ENCODE results near the gene DOLPP1. TPM values are rescaled to one million over a fixed set of nuclear protein-coding genes. Genes with fewer than 3 reads are reported as not detected.
A peak's percentile ranks its signal among the peaks of the same experiment; 100 is the strongest.
"Not testable (repeated sequence)": the region's sequence is repeated elsewhere in the genome, so short reads cannot be mapped to it uniquely, and the experiment has no call there.

DOLPP1 gene, protein sequence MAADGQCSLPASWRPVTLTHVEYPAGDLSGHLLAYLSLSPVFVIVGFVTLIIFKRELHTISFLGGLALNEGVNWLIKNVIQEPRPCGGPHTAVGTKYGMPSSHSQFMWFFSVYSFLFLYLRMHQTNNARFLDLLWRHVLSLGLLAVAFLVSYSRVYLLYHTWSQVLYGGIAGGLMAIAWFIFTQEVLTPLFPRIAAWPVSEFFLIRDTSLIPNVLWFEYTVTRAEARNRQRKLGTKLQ
- 39.0 and 42.7 TPM in 2 replicates for total RNA-seq (2014; rRNA removed; shearing (Covaris generic))

DNA sequence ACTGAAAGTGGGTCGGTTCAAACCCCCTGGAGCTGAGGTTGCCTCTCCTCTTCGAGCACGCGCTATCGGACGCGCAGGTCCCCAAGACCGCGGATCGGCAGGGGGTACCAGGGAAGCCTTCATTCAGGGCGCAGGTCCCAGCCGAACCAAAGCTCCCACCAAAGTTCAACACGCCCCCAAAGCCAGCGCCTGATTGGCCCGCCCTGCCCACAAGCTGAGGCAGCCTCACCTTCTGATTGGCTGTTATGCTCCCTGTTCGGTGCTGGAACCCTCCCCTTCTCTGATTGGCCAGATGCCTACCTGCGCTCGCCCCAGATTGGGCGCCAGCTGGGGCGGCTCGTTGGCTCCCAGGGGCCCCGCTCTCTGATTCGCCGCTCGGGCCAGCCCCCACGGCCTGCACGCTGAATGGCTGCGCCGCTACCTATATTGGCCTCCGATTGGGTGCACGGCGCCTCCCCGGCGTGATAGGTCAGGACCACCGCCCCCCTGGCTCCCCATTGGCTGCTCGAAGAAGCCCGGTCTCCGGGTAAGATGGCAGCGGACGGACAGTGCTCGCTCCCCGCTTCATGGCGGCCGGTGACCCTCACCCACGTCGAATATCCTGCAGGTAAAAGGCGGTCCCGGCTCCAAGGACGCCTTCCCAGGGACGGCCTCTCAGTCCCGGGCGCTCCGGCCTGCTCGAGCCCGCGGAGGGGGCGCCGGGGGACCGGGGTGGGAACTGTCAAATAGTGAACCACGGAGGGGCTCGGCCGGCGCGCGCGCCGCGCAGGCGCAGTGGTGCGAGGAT is at the start of gene DOLPP1:
TSS of gene DOLPP1 (plus strand) at position 511 of the 787 bp plus-strand sequence. CDS start at position 532, 21 bp downstream.
- H3K9me3 ChIP-seq (replicated peaks) = no peaks in the 10 kb centered on the region
- no peaks in the 10 kb centered on the region for H3K27me3 ChIP-seq
- 0 out of 2 replicates have a peak, but pooled peaks cover 3% of the 10 kb centered on the region for H3K4me1 ChIP-seq
- H3K27ac ChIP-seq = peak within 1 kb of the TSS; percentile 55
- DNase-seq = peak; percentile 100
- H3K4me3 ChIP-seq = peak within 1 kb of the TSS; percentile 85
- H3K36me3 ChIP-seq = peaks cover 9% of the 10 kb centered on the region

DNA sequence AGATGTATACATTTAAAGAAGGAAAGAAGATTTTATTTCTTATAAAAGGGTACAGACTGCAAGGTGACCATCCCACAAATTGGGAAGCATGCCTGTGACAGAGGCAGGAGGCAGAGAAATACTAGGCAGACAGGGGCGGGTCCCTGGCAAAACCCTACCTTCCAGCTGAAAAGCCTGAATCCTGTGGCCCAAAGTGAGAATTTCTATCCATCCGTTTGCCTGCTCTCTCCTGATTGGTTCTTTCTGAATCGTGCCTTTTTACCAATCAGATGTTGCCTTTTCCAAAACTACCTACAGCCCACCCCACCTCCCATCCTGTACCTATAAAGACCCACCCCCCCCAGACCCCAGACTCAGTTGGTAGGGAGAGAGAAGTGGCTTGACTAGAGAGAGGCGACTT is 49.4 kb upstream of the DOLPP1 start:
- Histone ChIP-seq H3K4me3 (no peak overlapping the region), H3K27ac (no peak overlapping the region), H3K36me3 (no peaks in the 10 kb centered on the region), H3K9me3 (replicated peaks) (no peaks in the 10 kb centered on the region), H3K27me3 (no peaks in the 10 kb centered on the region), H3K4me1 (peaks cover 14% of the 10 kb centered on the region)
- DNase-seq = no peak

DNA sequence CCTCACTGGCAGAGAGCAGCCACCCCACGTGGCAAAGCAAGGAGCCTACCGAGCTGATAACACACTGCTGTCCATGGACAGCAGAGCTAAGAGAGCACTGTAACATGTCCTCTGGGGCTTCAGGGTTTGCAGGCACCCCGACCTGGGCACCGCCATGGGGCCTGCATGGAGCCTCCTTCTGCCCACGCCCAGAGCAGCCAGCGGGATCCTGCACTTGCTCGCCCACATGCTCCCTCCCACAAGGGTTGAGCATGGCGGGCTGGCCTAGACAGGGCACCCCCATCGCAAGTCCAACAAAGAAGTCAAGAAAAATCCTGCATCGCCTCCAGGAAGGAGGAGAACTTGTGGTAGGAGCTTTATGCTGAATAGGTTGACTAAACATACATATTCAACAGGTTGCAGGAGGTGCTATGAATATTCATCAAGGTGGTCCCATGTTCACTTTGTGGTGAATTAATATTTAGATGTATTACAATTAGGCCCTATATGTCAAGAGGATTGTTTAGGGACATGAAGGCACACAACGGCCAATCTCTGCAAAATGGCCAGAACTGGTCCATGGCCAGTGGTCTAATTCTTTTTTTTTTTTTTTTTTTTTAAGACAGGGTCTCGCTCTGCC is 48.3 kb upstream of the DOLPP1 start:
- Histone ChIP-seq H3K36me3 (no peaks in the 10 kb centered on the region), H3K4me3 (no peak overlapping the region), H3K4me1 (peaks cover 4% of the 10 kb centered on the region; the same call in 1 of the 2 replicates), H3K27ac (no peak overlapping the region), H3K27me3 (no peaks in the 10 kb centered on the region), H3K9me3 (replicated peaks) (no peaks in the 10 kb centered on the region)
- no peak for DNase-seq

DNA sequence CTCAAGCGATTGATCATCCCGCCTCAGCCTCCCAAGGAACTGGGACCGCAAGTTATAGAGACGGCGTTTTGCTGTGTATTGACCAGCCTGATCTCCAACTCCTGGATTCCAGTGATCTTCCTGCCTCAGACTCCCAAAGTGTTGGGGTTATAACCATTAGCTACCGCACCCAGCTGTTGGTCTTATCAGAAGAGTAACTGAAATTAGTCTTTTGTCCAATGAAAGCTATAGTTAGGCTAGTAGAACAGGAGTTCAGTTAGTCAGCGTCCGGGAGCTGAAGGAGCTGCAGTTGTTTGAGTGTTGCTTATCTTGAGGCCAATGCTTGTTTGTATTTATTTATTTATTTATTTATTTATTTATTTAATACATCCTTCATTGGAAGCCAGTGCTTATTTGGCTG is 47.7 kb upstream of the DOLPP1 start:
- H3K27me3 ChIP-seq = no peaks in the 10 kb centered on the region
- H3K4me1 ChIP-seq = peaks cover 4% of the 10 kb centered on the region; the same call in 1 of the 2 replicates
- no peak overlapping the region for H3K27ac ChIP-seq
- H3K36me3 ChIP-seq = no peaks in the 10 kb centered on the region
- H3K4me3 ChIP-seq = no peak overlapping the region
- no peak for DNase-seq
- no peaks in the 10 kb centered on the region for H3K9me3 ChIP-seq (replicated peaks)

DNA sequence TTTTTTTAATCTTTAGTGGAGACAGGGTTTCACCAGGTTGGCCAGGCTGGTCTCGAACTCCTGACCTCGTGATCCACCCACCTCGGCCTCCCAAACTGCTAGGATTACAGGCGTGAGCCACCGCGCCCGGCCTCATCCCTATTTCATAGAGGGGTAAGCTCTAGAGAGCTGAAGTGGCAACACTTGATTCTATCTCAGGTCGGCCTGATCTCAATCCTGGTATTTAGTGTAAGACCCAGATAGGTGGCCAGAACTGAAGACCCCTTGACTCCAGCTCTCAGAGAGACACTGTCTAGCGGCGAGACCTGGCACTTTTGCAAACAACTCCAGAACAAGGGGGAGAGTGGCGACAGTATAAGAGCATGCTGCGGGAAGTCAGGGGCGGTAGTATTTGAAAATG is 45.1 kb upstream of the DOLPP1 start:
- peak overlapping the region; percentile 46 for H3K27ac ChIP-seq

DNA sequence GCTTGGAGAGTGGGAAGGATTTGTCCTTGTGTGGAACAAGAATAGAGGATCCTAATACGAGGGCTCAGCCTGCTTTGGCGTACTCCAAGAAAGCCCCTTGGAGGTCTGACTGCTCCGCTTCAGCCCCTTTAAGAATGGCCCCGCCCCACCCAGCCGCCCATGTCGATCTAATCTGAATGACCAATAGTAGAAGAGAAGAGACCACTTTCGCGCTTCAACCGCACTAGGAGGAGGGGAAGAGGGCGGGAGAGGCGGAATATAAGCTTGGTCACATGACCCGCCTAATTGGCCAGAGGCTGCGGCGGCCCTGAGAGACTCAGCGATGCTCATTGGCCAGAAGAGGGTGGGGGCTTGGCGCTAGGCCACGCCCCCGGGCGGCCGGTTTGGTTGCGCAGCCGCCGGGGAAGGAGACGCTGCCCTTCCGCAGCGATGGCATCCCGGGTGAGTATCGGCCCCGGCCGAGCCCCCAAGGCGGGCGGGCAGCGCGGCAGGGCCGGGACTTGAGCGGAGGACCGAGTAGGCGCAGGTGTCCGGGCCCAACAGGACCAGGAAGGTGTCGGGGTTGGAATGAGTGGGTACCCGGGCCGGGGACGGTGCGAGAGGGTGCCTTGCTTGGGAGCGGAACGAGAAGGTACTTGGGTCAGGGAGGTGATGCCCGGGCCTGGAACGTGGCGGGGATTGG is 44.5 kb upstream of the DOLPP1 start, which contains the start of gene MIGA2:
TSS of gene MIGA2 (plus strand) at position 386 of the 682 bp plus-strand sequence. CDS start 3,969 bp downstream, outside the sequence.
- Histone ChIP-seq H3K4me3 (peak within 1 kb of the TSS; percentile 89), H3K27ac (peak within 1 kb of the TSS; percentile 46)
- DNase-seq = peak; percentile 100

More for the DNA sequence above, 45.1 kb upstream of the DOLPP1 start:
- not testable (repeated sequence) for H3K27me3 ChIP-seq; DNase-seq; H3K4me1 ChIP-seq; H3K36me3 ChIP-seq; H3K9me3 ChIP-seq (replicated peaks)
- H3K4me3 ChIP-seq = peak overlapping the region; percentile 89

DNA sequence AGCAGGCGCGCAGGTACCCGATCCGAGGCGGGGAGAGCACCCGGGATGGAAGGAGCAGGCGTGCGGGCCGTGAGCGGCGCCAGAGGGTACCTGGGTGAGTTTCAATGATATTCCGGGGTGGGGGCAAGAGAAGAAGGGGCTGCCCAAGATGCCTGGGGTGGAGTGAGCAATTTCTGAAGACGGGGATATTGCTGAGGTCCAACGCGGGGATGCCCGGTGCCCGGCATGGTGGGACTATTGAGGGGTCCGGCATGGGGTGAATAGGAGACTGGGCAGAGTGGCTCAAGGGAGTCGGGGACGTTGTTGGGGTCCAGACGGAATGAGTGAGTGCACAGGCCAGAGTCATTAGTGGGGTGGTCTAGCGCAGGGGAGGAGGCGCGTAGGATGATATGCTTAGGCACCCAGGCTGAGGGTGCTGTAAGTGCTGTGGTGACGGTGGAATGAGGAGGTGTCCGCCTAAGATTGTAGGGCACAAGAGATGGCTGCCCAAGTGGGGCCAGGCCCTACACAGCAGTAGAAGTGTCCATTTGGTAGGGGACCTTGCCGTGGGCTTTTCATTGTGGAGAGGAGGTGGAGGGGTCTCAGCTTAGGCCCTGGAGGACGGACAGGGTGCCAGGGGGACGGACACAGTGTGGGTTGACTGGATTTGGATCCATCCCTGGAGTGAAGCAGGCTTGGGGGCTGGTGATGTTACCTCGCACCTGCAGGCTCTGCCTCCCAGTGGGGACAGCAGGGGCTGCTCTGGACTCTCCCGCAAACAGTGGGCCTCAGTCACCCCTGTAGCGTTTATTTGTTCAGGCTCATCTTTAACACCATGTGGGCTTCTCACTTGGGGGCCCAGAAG is 43.8 kb upstream of the DOLPP1 start:
- H3K9me3 ChIP-seq (replicated peaks) = no peaks in the 10 kb centered on the region
- no peak for DNase-seq
- H3K27me3 ChIP-seq = no peaks in the 10 kb centered on the region
- peak overlapping the region; percentile 89 for H3K4me3 ChIP-seq
- no peak overlapping the region; the same call in 1 of the 2 replicates for H3K27ac ChIP-seq
- peaks cover 9% of the 10 kb centered on the region for H3K36me3 ChIP-seq
- H3K4me1 ChIP-seq = no peaks in the 10 kb centered on the region

More for the DNA sequence above, 44.5 kb upstream of the DOLPP1 start, which contains the start of gene MIGA2:
- Histone ChIP-seq H3K4me1 (no peaks in the 10 kb centered on the region), H3K36me3 (peaks cover 1% of the 10 kb centered on the region; the same call in 1 of the 2 replicates), H3K9me3 (replicated peaks) (no peaks in the 10 kb centered on the region), H3K27me3 (no peaks in the 10 kb centered on the region)

DNA sequence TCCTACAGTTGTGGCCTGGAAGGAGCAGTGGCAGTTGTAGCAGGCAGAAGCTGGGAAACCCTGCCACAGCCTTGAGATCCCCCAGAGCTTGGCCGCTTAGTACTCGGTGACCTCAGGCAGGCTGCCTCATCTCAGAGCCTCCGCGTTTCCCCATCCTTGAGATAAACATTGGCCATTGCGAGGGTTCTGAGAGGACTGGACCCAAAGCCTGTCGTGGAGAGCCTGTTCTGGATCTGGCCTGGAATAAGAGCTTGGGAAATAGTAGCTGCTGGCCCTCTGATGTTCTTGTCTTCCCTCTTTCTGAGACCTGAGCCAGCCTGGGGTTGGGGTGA is 43.2 kb upstream of the DOLPP1 start:
- Histone ChIP-seq H3K36me3 (peaks cover 10% of the 10 kb centered on the region), H3K27me3 (no peaks in the 10 kb centered on the region), H3K4me1 (no peaks in the 10 kb centered on the region), H3K27ac (no peak overlapping the region), H3K9me3 (replicated peaks) (no peaks in the 10 kb centered on the region), H3K4me3 (peak overlapping the region; percentile 89; the same call in 1 of the 2 replicates)
- DNase-seq = no peak

DNA sequence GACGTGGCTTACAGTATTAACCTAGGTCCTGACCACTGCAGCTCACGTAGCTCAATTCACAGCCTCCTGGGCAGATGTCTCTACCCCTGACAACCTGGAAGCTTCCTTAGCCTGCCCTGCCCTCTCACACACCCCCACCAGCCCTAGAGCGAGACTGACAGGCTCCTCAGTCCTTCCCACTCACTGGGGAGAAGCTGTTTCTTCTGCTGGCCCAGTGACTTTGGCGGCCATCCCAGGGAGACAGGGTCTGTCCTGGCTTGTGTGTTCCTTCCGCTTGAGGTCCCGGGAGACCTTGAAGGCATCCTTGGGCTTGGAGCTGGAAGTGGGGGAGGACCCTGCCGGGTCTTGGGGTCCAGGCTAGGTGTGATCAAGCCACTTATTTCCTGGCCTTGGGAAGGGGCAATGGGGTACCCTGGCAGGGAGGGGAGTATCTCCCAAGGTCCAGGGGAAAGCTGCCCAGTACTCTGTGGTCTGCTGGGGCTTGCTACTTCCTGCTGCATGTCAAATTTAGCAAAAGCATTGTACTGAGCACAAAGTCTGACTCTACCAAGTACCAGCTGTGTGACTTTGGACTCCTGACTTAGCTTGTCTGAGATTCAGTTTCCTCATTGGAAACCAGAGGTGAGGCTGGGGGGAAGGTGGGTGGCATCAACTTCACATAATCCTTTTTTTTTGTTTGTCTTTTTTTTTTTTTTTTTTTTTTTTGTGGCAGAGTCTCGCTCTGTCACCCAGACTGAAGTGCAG is 42.6 kb upstream of the DOLPP1 start:
- Histone ChIP-seq H3K36me3 (peaks cover 10% of the 10 kb centered on the region), H3K27me3 (no peaks in the 10 kb centered on the region), H3K4me3 (no peak overlapping the region), H3K4me1 (no peaks in the 10 kb centered on the region), H3K9me3 (replicated peaks) (no peaks in the 10 kb centered on the region), H3K27ac (no peak overlapping the region)
- DNase-seq = no peak

DNA sequence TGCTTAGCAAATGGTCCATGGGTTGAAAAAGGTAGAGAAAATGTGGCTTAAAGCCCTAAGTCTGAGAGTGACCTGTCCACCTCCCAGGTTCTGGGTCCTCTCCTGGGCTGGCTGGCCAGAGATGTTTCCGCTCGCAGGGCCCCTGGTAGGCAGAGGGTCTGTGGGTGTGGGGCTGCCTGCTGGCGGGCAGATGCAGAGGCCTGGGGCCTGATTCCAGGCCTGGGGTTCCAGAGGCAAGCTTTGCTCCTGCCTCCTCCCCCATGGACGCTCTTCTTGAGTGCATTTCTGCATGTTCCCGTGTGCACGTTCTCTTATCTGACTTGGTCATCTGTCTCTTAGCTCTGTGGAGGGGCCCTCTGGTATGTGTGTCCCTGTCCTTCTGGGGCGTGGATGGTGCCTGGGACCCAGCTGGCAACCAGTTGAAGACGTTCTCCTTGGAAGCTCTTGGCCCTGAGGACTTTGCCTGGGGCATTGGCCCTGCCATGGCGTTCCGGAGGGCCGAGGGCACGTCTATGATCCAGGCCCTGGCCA is 40.7 kb upstream of the DOLPP1 start:
- no peaks in the 10 kb centered on the region for H3K4me1 ChIP-seq
- H3K9me3 ChIP-seq (replicated peaks) = no peaks in the 10 kb centered on the region
- no peak for DNase-seq
- H3K36me3 ChIP-seq = peaks cover 17% of the 10 kb centered on the region
- no peak overlapping the region for H3K4me3 ChIP-seq
- no peak overlapping the region for H3K27ac ChIP-seq
- no peaks in the 10 kb centered on the region for H3K27me3 ChIP-seq

DNA sequence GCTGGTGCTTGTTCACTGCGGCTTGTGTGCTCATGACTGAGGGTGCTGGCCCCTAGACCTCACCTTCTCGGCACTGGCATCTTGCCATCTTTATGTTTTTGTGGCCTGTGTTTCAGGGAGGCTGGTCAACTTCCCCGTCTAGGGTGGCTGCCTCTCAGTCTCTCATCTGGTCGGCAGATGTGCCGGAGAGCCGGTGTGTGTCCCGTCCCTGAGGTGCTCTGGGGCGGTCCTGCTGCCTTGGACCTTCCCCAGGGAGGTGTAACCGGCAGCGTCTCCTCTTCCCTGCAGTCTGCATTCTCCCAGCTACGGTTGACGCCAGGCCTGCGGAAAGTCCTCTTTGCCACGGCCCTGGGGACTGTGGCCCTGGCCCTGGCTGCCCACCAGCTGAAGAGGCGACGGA is 38.9 kb upstream of the DOLPP1 start:
- H3K27me3 ChIP-seq = no peaks in the 10 kb centered on the region
- H3K4me1 ChIP-seq = no peaks in the 10 kb centered on the region
- DNase-seq = no peak
- H3K9me3 ChIP-seq (replicated peaks) = no peaks in the 10 kb centered on the region
- H3K27ac ChIP-seq = no peak overlapping the region
- peaks cover 17% of the 10 kb centered on the region for H3K36me3 ChIP-seq
- no peak overlapping the region for H3K4me3 ChIP-seq

DNA sequence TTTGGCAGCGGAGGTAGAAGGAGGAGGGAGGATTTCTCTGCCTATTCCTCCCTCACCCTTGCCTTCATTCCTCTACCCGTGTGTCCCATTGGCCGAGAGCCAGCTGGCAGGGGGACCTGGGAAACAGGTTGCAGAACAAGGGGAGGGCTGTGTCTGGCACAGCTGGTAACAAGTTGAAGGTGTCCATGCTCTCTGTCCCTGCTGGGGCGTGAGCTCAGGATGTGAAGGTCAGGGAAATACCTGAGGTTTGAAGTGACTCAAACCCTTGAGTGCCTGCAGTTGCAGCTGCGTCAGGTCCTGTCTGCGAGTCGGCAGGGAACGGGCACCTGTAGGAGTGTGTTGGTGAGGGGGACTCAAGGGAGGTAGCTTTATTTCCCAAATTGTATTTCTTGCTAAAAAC is 28.3 kb upstream of the DOLPP1 start:
- H3K9me3 ChIP-seq (replicated peaks) = no peaks in the 10 kb centered on the region
- H3K36me3 ChIP-seq = peaks cover 36% of the 10 kb centered on the region
- no peak for DNase-seq
- H3K4me1 ChIP-seq = no peaks in the 10 kb centered on the region
- H3K27ac ChIP-seq = no peak overlapping the region
- no peaks in the 10 kb centered on the region for H3K27me3 ChIP-seq
- H3K4me3 ChIP-seq = no peak overlapping the region

DNA sequence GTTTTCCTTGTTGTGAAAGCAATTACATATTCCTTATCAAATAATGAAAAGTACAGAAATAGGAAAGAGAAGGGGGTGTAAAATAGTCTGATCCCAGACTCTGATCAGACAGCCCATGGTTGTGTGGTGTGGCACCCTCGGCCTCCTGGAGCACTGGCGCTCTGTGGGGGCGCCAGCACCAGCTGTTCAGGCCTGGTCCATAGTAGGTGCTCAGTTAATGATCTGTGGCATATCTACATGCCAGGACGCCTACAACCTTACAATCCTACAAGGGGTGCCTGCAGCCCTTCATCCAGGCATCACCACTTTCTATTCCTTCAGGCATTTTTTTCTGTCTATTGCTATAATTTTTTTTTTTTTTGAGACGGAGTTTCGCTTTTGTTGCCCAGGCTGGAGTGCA is 27.9 kb upstream of the DOLPP1 start:
- Histone ChIP-seq H3K27me3 (no peaks in the 10 kb centered on the region), H3K4me3 (no peak overlapping the region)

More for the DNA sequence above, 27.9 kb upstream of the DOLPP1 start:
- Histone ChIP-seq H3K4me1 (no peaks in the 10 kb centered on the region), H3K36me3 (peaks cover 33% of the 10 kb centered on the region), H3K27ac (no peak overlapping the region), H3K9me3 (replicated peaks) (no peaks in the 10 kb centered on the region)
- DNase-seq = no peak

All from SJCRH30 (cell line).